Measurements from ENCODE around the gene OR6C3.

- TF ChIP-seq CTCF (IDR thresholded peaks at IDR 0.05; ENCODE audit: low read length) (no peak), EZH2 (optimal IDR thresholded peaks at IDR 0.05; ENCODE audit: low read depth, low read length) (no peak), EZH2phosphoT487 (IDR thresholded peaks at IDR 0.05; ENCODE audit: low read length) (no peak)
Measured at GRCh38 chr12:55280991-55281390, 49.6 kb upstream of the OR6C3 start.
